Subcutaneous abdominal adipose tissue (tissue), 5 donors: ENCODE measurements around the gene ARNT2.

Source experiments
- H3K27ac ChIP-seq: one replicate; pipeline ENCODE4 v1.7.0; 2013; ENCODE audit warnings: low read depth, mild to moderate bottlenecking, inconsistent platforms, low read length, moderate library complexity
- H3K27me3 ChIP-seq, 5 donors: one replicate each; pipeline ENCODE4 v1.7.0; 2013; ENCODE audit warnings: low read length in 5 of 5, inconsistent platforms in 1 of 5; ENCODE audit not compliant: control insufficient read depth in 5 of 5, insufficient read depth in 4 of 5
- H3K36me3 ChIP-seq, 5 donors: one replicate each; pipeline ENCODE4 v1.7.0; 2013; ENCODE audit warnings: low read length in 5 of 5; ENCODE audit not compliant: control insufficient read depth in 5 of 5, insufficient read depth in 5 of 5
- H3K4me1 ChIP-seq, 5 donors: one replicate each; pipeline ENCODE4 v1.7.0; 2013; ENCODE audit warnings: low read length in 5 of 5, mild to moderate bottlenecking in 3 of 5, moderate library complexity in 1 of 5; ENCODE audit not compliant: control insufficient read depth in 5 of 5, insufficient read depth in 5 of 5
- H3K4me3 ChIP-seq, 5 donors: one replicate each; pipeline ENCODE4 v1.7.0; 2013; ENCODE audit warnings: low read length in 5 of 5, low read depth in 1 of 5
- H3K9ac ChIP-seq, 5 donors: one replicate each; pipeline ENCODE4 v1.7.0; 2013; ENCODE audit warnings: low read length in 5 of 5, mild to moderate bottlenecking in 4 of 5, moderate library complexity in 3 of 5
- H3K9me3 ChIP-seq, 5 donors: one replicate each; pipeline ENCODE4 v1.7.0; 2013; ENCODE audit warnings: low read length in 5 of 5; ENCODE audit not compliant: control insufficient read depth in 5 of 5
- donor health status: healthy.
- donor health status: healthy.
- donor health status: healthy.
- donor health status: healthy.
- donor health status: healthy.

The ARNT2 gene

GRCh38 chr15:80533790-80534333 is 129.7 kb downstream of the ARNT2 start:
- Histone ChIP-seq H3K27ac (no peak overlapping the region), H3K9ac (no peak overlapping the region), H3K9me3 (peaks cover 0 to 6% (median 3%) of the 10 kb centered on the region in 5 donors), H3K36me3 (no peaks in the 10 kb centered on the region), H3K4me3 (no peak overlapping the region), H3K4me1 (peaks cover 0 to 17% (median 14%) of the 10 kb centered on the region in 5 donors), H3K27me3 (peaks cover 0 to 5% (median 2%) of the 10 kb centered on the region in 5 donors)

DNA sequence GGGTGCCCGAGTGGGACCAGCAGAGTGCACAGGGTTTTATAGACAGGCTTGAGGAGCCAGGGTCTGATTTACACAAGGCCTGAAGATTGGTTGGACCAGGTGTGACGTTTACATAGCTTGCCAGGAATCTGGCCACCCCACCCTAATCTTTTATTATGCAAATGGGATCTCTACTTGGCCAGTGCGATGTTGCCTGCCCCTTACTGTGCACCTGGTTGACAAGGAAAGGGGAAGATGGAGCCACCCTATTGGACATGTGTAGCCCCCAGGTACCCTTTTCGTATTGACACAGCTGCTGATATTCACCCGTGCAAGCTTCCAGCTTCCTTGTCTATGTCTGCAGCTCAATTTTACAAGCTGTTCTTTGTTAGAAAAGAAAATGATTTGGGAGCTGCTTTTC is 132.0 kb downstream of the ARNT2 start:
- Histone ChIP-seq H3K9me3 (peaks cover 0 to 6% (median 3%) of the 10 kb centered on the region in 5 donors), H3K4me1 (peaks cover 0 to 7% (median 4%) of the 10 kb centered on the region in 5 donors), H3K27me3 (peaks cover 0 to 5% (median 0%) of the 10 kb centered on the region in 5 donors), H3K4me3 (no peak overlapping the region), H3K27ac (no peak overlapping the region), H3K36me3 (no peaks in the 10 kb centered on the region), H3K9ac (no peak overlapping the region)

DNA sequence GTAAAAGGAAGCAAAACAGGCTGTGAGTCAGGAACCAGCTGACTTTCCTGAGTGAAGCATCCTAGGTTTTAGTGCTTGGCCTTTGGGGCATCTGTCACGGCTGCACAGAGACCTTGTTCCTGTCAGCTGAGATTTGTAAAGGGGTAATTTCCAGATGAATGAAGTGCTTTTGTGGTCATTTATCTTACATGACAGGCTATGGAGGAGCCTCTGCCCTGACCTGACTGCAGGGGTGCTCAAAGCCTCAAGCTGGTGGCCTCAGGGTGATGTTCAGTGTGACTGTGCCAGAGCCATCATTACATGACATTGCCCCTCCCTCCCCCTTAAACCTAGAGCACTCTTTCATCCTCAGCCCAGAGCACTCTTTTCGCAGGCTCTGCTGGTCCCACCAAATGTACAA is 132.5 kb downstream of the ARNT2 start:
- Histone ChIP-seq H3K27me3 (peaks cover 0 to 5% (median 0%) of the 10 kb centered on the region in 5 donors), H3K4me1 (peaks cover 0 to 2% (median 0%) of the 10 kb centered on the region in 5 donors), H3K27ac (no peak overlapping the region)

DNA sequence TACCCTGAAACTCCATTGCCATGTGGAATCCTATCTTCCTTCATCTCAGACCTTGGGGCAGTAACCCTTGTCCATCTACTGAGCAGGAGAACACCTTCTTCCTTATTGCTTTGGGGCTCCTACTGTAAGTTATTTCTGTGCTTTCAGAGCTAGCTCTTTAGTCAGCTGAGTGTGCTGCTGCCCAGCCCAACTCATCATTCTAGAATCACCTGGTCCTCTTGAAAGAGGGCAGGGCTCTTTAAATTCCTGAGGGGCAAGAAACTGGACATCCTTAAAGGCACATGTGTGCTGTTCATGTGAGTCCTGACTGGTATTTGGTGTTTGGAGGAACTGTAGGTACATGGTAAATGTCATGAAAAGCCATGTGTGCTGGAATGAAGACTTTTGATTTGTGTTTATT is 140.9 kb downstream of the ARNT2 start:
- H3K36me3 ChIP-seq: no peaks in the 10 kb centered on the region
- no peaks in the 10 kb centered on the region for H3K4me1 ChIP-seq
- H3K9me3 ChIP-seq: peaks cover 0 to 6% (median 2%) of the 10 kb centered on the region in 5 donors
- H3K27me3 ChIP-seq: peaks cover 0 to 9% (median 3%) of the 10 kb centered on the region in 5 donors
- H3K27ac ChIP-seq: no peak overlapping the region
- no peak overlapping the region for H3K4me3 ChIP-seq
- H3K9ac ChIP-seq: no peak overlapping the region

More for the DNA sequence above, 132.5 kb downstream of the ARNT2 start:
- Histone ChIP-seq H3K36me3 (no peaks in the 10 kb centered on the region), H3K9me3 (peaks cover 0 to 6% (median 3%) of the 10 kb centered on the region in 5 donors), H3K9ac (no peak overlapping the region), H3K4me3 (no peak overlapping the region)

DNA sequence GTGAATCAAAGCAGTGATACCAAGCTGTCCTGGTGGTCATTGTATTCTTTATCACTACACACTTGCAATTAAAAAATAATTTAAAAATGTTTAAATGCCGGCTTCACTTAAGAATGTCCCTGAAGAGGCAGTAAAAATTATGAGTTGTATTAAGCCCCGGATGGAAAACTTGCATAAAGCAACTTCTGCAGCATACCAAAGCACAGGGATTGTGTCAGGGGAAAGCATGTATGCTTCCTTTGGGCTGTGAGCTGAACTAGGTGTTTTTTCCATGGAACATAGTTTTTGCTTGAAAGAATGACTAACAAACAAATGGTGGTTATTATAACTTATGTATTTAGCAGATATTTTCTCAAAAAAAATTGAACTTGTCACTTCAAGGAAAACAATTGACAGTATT is 143.1 kb downstream of the ARNT2 start:
- Histone ChIP-seq H3K27me3 (peaks cover 0 to 15% (median 9%) of the 10 kb centered on the region in 5 donors), H3K4me3 (no peak overlapping the region), H3K36me3 (no peaks in the 10 kb centered on the region), H3K9me3 (peaks cover 0 to 6% (median 2%) of the 10 kb centered on the region in 5 donors), H3K9ac (no peak overlapping the region), H3K4me1 (no peaks in the 10 kb centered on the region), H3K27ac (no peak overlapping the region)

- peaks cover 0 to 17% (median 9%) of the 10 kb centered on the region in 5 donors for H3K27me3 ChIP-seq
- no peak overlapping the region for H3K9ac ChIP-seq
- H3K4me3 ChIP-seq: no peak overlapping the region
- peaks cover 0 to 4% (median 0%) of the 10 kb centered on the region in 5 donors for H3K9me3 ChIP-seq
- H3K4me1 ChIP-seq: no peaks in the 10 kb centered on the region
- no peaks in the 10 kb centered on the region for H3K36me3 ChIP-seq
- H3K27ac ChIP-seq: no peak overlapping the region
These were observed 145.0 kb downstream of the ARNT2 start for GRCh38 chr15:80549191-80549590.

GRCh38 chr15:80549654-80550053 is 145.5 kb downstream of the ARNT2 start:
- Histone ChIP-seq H3K27ac (no peak overlapping the region), H3K4me1 (no peaks in the 10 kb centered on the region), H3K36me3 (no peaks in the 10 kb centered on the region), H3K4me3 (no peak overlapping the region), H3K27me3 (peaks cover 0 to 17% (median 9%) of the 10 kb centered on the region in 5 donors), H3K9ac (no peak overlapping the region), H3K9me3 (peaks cover 0 to 2% (median 0%) of the 10 kb centered on the region in 5 donors)

DNA sequence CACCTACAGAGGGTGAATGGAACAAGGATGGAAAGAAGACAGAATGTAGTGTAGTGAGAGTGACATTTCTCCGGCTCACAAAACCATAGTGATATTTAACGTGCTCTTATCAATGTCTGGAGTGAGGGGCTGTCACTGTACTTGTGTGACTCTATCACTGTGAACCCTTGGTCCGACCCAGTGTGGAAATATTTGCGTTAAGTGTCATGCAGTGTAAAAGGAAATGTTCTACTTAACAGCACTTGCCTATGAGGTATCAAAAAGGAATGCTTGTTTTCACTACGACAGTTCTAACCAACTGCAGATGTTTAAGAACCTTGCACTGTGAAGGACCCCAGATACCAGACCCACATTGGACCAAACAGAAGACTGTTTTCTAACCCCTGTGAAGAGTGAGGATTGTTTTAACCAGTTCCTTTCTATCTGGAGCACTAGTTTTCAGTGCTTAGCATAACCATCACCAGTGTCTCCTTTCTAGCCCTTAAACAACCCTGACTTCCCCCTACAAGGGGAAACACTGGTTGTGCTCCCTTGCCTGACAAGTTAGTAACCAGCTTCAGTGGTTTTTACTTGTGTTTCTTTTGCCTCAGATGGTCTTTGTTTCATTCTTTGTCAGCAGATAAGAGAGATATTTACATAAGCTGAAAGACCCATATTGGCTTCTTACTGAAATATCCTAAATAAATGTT is 146.2 kb downstream of the ARNT2 start:
- peaks cover 0 to 17% (median 9%) of the 10 kb centered on the region in 5 donors for H3K27me3 ChIP-seq
- no peak overlapping the region for H3K27ac ChIP-seq
- no peaks in the 10 kb centered on the region for H3K9me3 ChIP-seq
- H3K4me3 ChIP-seq: no peak overlapping the region
- H3K36me3 ChIP-seq: no peaks in the 10 kb centered on the region
- H3K4me1 ChIP-seq: no peaks in the 10 kb centered on the region
- H3K9ac ChIP-seq: no peak overlapping the region

DNA sequence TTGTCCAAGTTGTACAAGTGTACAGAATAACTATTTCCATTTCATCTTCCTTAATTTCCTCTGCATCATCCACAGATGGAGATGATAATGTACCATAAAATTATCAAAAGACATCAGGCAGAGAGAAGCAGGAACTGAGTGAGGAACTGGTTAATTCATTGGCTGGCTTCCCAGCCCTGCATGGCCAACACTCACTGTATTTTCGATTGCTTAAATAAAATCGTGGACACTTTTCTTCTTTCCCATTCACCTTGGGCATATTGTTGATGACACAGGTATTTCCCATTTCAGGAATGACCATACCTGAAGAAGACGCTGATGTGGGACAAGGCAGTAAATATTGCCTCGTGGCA is 146.7 kb downstream of the ARNT2 start:
- no peaks in the 10 kb centered on the region for H3K4me1 ChIP-seq
- no peak overlapping the region for H3K27ac ChIP-seq
- no peaks in the 10 kb centered on the region for H3K36me3 ChIP-seq
- peaks cover 0 to 17% (median 9%) of the 10 kb centered on the region in 5 donors for H3K27me3 ChIP-seq
- H3K9me3 ChIP-seq: no peaks in the 10 kb centered on the region
- H3K9ac ChIP-seq: no peak overlapping the region
- H3K4me3 ChIP-seq: no peak overlapping the region

GRCh38 chr15:80551348-80551747 is 147.2 kb downstream of the ARNT2 start:
- Histone ChIP-seq H3K9ac (no peak overlapping the region), H3K27ac (no peak overlapping the region), H3K9me3 (no peaks in the 10 kb centered on the region), H3K27me3 (peaks cover 0 to 17% (median 5%) of the 10 kb centered on the region in 5 donors), H3K4me1 (no peaks in the 10 kb centered on the region), H3K36me3 (no peaks in the 10 kb centered on the region), H3K4me3 (no peak overlapping the region)
